ENCODE results near the gene ENTPD1. TPM values are rescaled to one million over a fixed set of nuclear protein-coding genes. Genes with fewer than 3 reads are reported as not detected.

ENTPD1 gene
- total RNA-seq, 1 experiment from 2014 or later = 0.37 TPM

DNA sequence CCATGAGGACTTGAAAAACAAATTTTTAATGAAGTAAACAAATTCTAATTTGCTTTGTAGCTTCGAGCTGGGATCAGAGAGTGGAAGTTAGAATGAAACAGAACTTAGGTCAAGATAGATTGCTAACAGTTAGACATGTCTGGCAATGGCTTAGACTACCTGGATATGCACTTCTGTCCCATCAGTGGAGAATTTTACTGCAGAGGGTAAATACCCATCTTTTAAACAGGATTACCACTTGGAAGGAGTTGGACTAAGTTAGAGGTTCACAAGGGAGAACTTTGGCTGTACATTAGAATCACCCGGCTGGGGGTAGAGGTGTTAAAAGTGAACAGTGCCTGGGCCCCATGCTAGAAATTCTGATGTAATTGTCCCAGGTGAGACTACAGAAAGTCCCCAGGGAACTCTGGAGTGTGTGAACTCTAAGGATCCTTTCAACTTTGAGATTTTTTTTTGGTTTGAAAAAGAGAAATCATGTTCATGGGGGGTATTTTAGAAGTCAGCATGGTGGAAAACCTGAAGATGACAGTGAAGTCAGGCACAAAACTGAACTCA lies 35.5 kb downstream of the ENTPD1 start (continued):
- TF ChIP-seq, protein P1, sequence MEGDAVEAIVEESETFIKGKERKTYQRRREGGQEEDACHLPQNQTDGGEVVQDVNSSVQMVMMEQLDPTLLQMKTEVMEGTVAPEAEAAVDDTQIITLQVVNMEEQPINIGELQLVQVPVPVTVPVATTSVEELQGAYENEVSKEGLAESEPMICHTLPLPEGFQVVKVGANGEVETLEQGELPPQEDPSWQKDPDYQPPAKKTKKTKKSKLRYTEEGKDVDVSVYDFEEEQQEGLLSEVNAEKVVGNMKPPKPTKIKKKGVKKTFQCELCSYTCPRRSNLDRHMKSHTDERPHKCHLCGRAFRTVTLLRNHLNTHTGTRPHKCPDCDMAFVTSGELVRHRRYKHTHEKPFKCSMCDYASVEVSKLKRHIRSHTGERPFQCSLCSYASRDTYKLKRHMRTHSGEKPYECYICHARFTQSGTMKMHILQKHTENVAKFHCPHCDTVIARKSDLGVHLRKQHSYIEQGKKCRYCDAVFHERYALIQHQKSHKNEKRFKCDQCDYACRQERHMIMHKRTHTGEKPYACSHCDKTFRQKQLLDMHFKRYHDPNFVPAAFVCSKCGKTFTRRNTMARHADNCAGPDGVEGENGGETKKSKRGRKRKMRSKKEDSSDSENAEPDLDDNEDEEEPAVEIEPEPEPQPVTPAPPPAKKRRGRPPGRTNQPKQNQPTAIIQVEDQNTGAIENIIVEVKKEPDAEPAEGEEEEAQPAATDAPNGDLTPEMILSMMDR (IDR thresholded peaks at IDR 0.05 in 2 of 3, conservative IDR thresholded peaks at IDR 0.05 in 1 of 3; ENCODE audit: borderline replicate concordance in 1 of 3, insufficient read depth in 1 of 3, low read depth in 2 of 3, low read length in 2 of 3) = no peak
- no peak for TF ChIP-seq CBX3 (IDR thresholded peaks at IDR 0.05; ENCODE audit: low read depth)
- TF ChIP-seq JUND (IDR thresholded peaks at IDR 0.05) = no peak
- TF ChIP-seq, protein P2, sequence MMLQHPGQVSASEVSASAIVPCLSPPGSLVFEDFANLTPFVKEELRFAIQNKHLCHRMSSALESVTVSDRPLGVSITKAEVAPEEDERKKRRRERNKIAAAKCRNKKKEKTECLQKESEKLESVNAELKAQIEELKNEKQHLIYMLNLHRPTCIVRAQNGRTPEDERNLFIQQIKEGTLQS (IDR thresholded peaks at IDR 0.05) = no peak
- no peak for TF ChIP-seq EGR1 (IDR thresholded peaks at IDR 0.05; ENCODE audit: low read depth)
- TF ChIP-seq POLR2AphosphoS5 (IDR thresholded peaks at IDR 0.05; ENCODE audit: low read depth, low read length) = no peak
- TF ChIP-seq FOSL1 (IDR thresholded peaks at IDR 0.05; ENCODE audit: low read depth) = no peak
- TF ChIP-seq POLR2A (IDR thresholded peaks at IDR 0.05; ENCODE audit: borderline replicate concordance, extremely low read depth, insufficient read depth, insufficient read length) = no peak

DNA sequence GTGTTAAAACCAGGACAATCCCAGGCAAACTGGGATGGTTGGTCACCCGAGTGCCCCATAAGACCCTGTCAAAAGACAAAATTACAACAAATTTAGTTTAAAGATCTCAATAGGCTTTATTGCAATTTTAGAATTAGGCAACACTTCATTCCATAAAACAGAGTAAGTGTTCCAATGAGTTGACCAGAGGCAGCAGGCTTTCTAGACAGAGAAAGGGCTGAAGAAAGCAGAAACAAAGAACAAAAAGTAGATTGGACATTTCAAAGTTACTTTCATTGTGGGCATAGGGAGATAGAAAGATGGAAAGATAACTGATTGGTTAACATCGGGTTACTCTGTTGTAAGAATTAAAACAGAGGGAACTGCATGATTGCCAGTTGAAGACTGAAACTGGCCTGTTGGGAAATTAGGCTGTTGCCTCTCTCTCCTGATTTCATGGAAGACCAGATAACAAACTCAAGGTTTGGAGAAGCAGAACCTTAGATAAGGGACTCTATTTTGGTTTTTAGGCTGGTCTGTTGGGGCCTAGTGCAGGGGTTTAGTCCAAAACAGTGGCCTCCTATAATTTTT lies 36.3 kb downstream of the ENTPD1 start:
- intact Hi-C loops (cut with micrococcal nuclease) = no loop called here
- TF ChIP-seq, protein P2 (IDR thresholded peaks at IDR 0.05) = no peak
- TF ChIP-seq SP1 (IDR thresholded peaks at IDR 0.05; ENCODE audit: low read depth) = no peak
- TF ChIP-seq ZNF274 (IDR thresholded peaks at IDR 0.05; ENCODE audit: low read depth, low read length) = no peak
- no peak for TF ChIP-seq FOSL1 (IDR thresholded peaks at IDR 0.05; ENCODE audit: low read depth)
- no peak for TF ChIP-seq CBX3 (IDR thresholded peaks at IDR 0.05; ENCODE audit: low read depth)
- no peak for TF ChIP-seq SIN3A (IDR thresholded peaks at IDR 0.05; ENCODE audit: low read depth)
- no peak for TF ChIP-seq POLR2A (IDR thresholded peaks at IDR 0.05; ENCODE audit: borderline replicate concordance, extremely low read depth, insufficient read depth, insufficient read length)
- no peak for TF ChIP-seq YY1 (IDR thresholded peaks at IDR 0.05; ENCODE audit: extremely low read depth, insufficient replicate concordance, low read depth, low read length)
- no peak for TF ChIP-seq EZH2phosphoT487 (IDR thresholded peaks at IDR 0.05; ENCODE audit: borderline replicate concordance)
- no peak for TF ChIP-seq POLR2AphosphoS5 (IDR thresholded peaks at IDR 0.05; ENCODE audit: low read depth, low read length)
- TF ChIP-seq, protein P3, sequence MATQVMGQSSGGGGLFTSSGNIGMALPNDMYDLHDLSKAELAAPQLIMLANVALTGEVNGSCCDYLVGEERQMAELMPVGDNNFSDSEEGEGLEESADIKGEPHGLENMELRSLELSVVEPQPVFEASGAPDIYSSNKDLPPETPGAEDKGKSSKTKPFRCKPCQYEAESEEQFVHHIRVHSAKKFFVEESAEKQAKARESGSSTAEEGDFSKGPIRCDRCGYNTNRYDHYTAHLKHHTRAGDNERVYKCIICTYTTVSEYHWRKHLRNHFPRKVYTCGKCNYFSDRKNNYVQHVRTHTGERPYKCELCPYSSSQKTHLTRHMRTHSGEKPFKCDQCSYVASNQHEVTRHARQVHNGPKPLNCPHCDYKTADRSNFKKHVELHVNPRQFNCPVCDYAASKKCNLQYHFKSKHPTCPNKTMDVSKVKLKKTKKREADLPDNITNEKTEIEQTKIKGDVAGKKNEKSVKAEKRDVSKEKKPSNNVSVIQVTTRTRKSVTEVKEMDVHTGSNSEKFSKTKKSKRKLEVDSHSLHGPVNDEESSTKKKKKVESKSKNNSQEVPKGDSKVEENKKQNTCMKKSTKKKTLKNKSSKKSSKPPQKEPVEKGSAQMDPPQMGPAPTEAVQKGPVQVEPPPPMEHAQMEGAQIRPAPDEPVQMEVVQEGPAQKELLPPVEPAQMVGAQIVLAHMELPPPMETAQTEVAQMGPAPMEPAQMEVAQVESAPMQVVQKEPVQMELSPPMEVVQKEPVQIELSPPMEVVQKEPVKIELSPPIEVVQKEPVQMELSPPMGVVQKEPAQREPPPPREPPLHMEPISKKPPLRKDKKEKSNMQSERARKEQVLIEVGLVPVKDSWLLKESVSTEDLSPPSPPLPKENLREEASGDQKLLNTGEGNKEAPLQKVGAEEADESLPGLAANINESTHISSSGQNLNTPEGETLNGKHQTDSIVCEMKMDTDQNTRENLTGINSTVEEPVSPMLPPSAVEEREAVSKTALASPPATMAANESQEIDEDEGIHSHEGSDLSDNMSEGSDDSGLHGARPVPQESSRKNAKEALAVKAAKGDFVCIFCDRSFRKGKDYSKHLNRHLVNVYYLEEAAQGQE (IDR thresholded peaks at IDR 0.05; ENCODE audit: low read depth) = no peak
- TF ChIP-seq JUND (IDR thresholded peaks at IDR 0.05) = no peak
- POLR2A ChIA-PET = no interaction called here

More for the DNA sequence above, 36.3 kb downstream of the ENTPD1 start:
- RAD21 ChIA-PET (ENCODE audit: low non-redundant PET in 1 of 2, low total read pairs in 2 of 2, uncharacterized antibody in 2 of 2, unreplicated experiment in 2 of 2) = no interaction called here
- Histone ChIP-seq H2AFZ (ENCODE audit: low read depth, low read length, poor library complexity, severe bottlenecking) (no peak overlapping the region), H3K27me3 (ENCODE audit: insufficient read depth, low read length) (no peaks in the 10 kb centered on the region), H3K4me1 (ENCODE audit: control insufficient read depth in 1 of 2, insufficient read depth in 2 of 2, low read length in 2 of 2) (no peaks in the 10 kb centered on the region), H3K9me2 (ENCODE audit: insufficient read depth) (no peaks in the 10 kb centered on the region), H3K4me2 (ENCODE audit: low read length) (no peak overlapping the region), H3K9ac (ENCODE audit: low read length) (no peak overlapping the region), H3K27ac (ENCODE audit: low read depth, low read length) (no peak overlapping the region), H3K79me2 (ENCODE audit: insufficient read depth, low read length) (no peaks in the 10 kb centered on the region), H4K20me1 (ENCODE audit: insufficient read depth) (no peaks in the 10 kb centered on the region), H3K4me3 (replicated peaks in 1 of 2; ENCODE audit: low read depth in 1 of 2, low read length in 2 of 2) (no peak overlapping the region), H3K9me3 (ENCODE audit: control insufficient read depth in 1 of 2, insufficient read depth in 1 of 2, low read depth in 1 of 2, low read length in 2 of 2) (no peaks in the 10 kb centered on the region), H3K36me3 (ENCODE audit: control insufficient read depth in 1 of 2, insufficient read depth in 2 of 2, low read length in 2 of 2) (no peaks in the 10 kb centered on the region)
- no TSS peak for BruUV-seq (replicated peaks)
- CTCF ChIA-PET = no interaction called here
- no peak for DNase-seq (ENCODE audit: low read depth, low spot score)
- no peak for ATAC-seq
